Kidney epithelial cell (primary cell): Measurements from ENCODE around the gene ARHGDIA. TPM values are rescaled to one million over a fixed set of nuclear protein-coding genes. Genes with fewer than 3 reads are reported as not detected.

Experiments used
- DNase-seq: peaks from one replicate; pipeline ENCODE4 v3.0.0-alpha.2; 2010; ENCODE audit warnings: low read depth
- H3K27me3 ChIP-seq: 2 replicates; pipeline ENCODE4 v1.6.0; 2011; ENCODE audit warnings: low read length; ENCODE audit not compliant: control insufficient read depth, insufficient read depth
- H3K36me3 ChIP-seq: 2 replicates; pipeline ENCODE4 v1.5.1; 2011; ENCODE audit warnings: low read length; ENCODE audit not compliant: control insufficient read depth, insufficient read depth
- H3K4me3 ChIP-seq: 2 replicates; pipeline ENCODE4 v1.5.1; 2011; ENCODE audit warnings: low read depth, mild to moderate bottlenecking, control low read depth, low read length
- total RNA-seq: library from RNA; depleted of rRNA; stranded (reverse); fragments of >200 nt; gene quantifications from 2 replicates; pipeline ENCODE4 v1.2.3, GENCODE V29; 2015
- TF ChIP-seq, protein P1 (sequence below): IDR thresholded peaks from 2 replicates; pipeline ENCODE4 v1.5.1; 2011; ENCODE audit warnings: mild to moderate bottlenecking, moderate library complexity, low read length, control low read depth, inconsistent platforms; ENCODE audit not compliant: insufficient read depth, poor library complexity, severe bottlenecking

ARHGDIA gene
- total RNA-seq, 1 donor from 2014 or later = 243 TPM

DNA sequence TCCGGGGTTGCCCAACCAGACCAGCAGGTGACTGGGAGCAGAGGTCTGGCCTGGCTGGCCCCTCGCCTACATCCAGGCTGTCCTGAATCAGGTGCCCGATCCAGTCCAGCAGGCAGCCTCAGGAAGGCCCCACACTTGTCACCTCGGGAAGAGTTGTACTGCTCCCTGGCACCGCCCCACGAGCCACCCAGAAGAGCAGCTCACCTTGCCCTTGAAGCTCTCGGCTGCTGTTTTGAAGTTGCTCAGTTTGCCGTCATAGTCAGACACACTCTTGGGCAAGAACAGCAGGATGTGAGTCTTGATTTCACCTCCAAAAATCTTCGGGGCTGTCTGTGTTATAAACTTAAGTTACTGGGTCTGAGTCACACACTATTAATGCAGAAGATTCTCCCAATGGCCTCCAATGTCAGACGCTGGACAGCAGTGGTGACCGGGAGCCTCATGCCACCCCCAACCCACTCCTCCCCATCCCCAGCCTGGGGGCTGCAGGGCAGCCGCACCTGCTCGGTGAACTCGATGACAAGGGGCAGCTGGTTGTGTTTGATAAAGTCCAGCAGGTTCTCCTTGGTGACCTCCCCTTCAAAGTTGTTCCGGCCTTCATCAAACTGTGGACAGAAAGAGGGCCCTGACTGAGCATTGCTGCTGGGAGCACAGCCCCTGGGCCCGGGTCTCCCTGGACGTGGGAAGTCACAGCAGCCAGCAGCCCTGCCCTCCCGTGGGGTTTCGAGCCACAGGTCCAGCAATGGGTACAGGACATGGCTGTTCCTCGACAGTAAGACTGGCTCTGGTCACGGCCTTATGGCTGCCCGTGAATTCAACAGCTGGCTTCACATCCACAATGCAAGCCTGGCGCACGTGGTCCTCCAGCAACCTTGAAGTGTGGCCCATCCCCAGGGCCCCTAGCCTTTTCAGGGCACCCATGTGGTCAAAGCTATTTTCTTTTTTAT, 24.1 kb downstream of the ARHGDIA start:
- Histone ChIP-seq H3K27me3 (no peaks in the 10 kb centered on the region), H3K4me3 (no peak overlapping the region), H3K36me3 (no peaks in the 10 kb centered on the region)
- TF ChIP-seq, protein P1, sequence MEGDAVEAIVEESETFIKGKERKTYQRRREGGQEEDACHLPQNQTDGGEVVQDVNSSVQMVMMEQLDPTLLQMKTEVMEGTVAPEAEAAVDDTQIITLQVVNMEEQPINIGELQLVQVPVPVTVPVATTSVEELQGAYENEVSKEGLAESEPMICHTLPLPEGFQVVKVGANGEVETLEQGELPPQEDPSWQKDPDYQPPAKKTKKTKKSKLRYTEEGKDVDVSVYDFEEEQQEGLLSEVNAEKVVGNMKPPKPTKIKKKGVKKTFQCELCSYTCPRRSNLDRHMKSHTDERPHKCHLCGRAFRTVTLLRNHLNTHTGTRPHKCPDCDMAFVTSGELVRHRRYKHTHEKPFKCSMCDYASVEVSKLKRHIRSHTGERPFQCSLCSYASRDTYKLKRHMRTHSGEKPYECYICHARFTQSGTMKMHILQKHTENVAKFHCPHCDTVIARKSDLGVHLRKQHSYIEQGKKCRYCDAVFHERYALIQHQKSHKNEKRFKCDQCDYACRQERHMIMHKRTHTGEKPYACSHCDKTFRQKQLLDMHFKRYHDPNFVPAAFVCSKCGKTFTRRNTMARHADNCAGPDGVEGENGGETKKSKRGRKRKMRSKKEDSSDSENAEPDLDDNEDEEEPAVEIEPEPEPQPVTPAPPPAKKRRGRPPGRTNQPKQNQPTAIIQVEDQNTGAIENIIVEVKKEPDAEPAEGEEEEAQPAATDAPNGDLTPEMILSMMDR = no peak
- no peak for DNase-seq

DNA sequence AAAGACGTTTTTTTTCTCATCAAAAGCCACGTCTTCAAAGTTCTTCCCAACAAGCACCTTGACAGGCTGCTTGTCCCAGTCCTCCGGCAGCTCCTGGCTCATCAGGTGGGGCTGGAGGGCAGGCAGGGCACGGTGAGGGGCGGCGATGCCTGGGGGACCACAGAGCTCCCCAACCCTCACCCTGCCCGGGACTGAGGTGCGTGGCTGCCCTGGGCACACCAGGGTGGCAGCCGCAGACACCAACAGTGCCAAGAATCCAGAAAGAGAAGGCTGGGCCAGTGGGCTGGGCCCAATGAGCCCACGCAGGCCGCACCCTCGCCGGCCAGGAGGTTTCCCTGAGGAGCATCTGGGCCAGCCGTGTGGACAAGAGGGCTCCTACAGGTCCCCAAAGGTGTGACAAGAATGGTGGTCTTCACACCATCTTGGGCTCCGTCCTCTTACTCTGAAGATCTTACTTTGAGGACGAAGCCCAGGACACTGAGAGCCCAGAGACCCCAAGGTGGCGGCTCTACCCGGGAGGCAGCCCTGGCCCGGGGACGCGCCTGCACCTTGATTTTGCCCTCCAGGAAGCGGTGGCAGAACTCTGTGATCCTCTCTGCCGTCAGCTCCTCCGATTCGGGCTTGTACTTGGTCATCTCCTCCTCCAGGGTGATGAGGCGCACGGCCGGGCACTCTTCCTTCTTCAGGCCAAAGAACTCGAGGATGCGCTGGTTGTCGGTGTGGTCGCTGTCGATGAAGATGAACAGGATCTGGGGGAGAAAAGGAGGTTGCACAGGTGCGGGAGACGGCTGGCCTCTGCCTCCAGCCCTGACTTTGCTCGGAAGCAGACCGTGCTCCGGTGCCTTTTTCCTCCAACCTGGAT, 25.0 kb downstream of the ARHGDIA start:
- no peaks in the 10 kb centered on the region for H3K27me3 ChIP-seq
- DNase-seq = no peak
- TF ChIP-seq, protein P1 = no peak
- H3K36me3 ChIP-seq = no peaks in the 10 kb centered on the region
- H3K4me3 ChIP-seq = no peak overlapping the region

DNA sequence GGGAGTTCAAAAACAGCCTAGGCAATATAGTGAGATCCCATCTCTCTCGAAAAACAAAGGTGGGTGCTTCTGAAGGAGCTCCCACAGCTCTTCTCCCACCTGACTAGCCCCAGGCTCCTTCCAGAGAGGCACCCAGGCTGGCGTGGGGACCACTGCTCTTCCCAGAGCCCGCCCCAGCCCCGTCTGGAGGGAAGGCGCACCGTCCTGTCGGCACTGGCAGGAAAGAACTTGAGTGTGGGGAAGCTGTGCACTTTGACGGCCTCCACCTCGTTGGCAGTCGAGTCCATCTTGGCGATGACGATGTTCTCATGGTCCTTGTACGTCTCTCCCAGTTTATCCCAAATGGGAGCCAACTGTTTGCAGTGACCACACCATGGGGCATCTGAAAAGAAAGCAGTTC, 25.8 kb downstream of the ARHGDIA start:
- TF ChIP-seq, protein P1 = no peak
- Histone ChIP-seq H3K36me3 (no peaks in the 10 kb centered on the region), H3K4me3 (no peak overlapping the region), H3K27me3 (no peaks in the 10 kb centered on the region)
- no peak for DNase-seq

DNA sequence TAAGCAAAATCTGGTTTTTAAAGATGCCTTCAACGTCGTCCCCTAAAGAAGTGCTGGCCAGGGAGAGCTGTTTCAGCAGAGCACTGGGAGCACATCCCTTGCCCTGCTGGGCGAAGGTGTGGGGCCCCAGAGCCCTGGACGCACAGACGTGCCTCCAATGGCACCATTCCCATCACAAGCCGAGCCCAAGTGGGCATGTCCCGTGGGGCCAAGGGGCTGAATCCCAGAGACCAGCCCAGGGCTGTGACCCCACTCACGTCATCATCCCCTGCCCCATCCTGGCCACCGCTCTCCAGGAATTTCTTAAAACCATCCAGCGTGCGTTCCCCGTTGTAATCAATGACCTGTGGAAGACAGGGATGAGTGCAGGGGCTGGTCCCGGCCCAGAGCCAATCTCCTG, 26.2 kb downstream of the ARHGDIA start:
- Histone ChIP-seq H3K36me3 (no peaks in the 10 kb centered on the region), H3K27me3 (no peaks in the 10 kb centered on the region), H3K4me3 (no peak overlapping the region)
- no peak for DNase-seq
- TF ChIP-seq, protein P1 = no peak

DNA sequence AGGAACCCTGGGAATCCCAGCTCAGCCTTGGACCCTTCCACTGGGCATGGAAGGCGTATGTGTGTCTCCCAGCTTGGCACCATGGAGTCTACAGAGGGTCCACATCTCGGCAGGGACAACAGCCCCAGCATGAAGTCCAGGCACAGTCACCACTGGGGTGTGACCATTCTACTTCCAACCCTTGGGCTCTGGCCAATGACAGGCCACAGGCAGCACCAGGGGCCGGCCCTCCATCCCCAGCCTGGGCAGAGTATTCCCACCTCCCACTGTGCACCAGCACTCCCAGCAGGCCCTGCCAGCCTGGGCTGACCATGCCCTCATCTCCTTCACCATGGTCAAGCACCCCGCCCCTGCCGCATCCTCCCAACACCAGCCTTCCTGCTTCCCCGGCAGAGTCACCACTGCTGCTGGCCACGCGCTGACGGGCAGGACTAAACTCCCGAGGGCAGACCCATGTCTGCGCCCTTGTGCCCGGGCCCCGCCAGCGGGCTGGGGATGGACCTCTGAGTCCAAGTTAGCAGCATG, 26.7 kb downstream of the ARHGDIA start:
- no peak for DNase-seq
- TF ChIP-seq, protein P1 = no peak
- Histone ChIP-seq H3K27me3 (no peaks in the 10 kb centered on the region), H3K36me3 (no peaks in the 10 kb centered on the region), H3K4me3 (no peak overlapping the region)
